H1 (cell line): ENCODE measurements around the gene HK2. TPM values are rescaled to one million over a fixed set of nuclear protein-coding genes. Genes with fewer than 3 reads are reported as not detected.

ENCODE experiments used
- CTCF ChIA-PET: fragments of 300-600 bp; sonication (Branson Sonifier 250); formaldehyde crosslinking; loops from one replicate; lab custom pipeline; 2021; ENCODE audit not compliant: partially characterized antibody; lab: Charles Lee
- POLR2A ChIA-PET: fragments of 300-600 bp; sonication (Branson Sonifier 250); formaldehyde crosslinking; loops from one replicate; lab custom pipeline; 2021; ENCODE audit warnings: inconsistent platforms; ENCODE audit not compliant: partially characterized antibody; lab: Charles Lee
- DNase-seq, 2 experiments: peaks; one replicate each; pipeline versions ENCODE4 v3.0.0 to v3.0.0-alpha.2; 2010 to 2022; ENCODE audit warnings: low spot score in 2 of 2, low read depth in 1 of 2, mixed read lengths in 1 of 2
- FAIRE-seq: peaks from 2 replicates; lab custom pipeline; 2011; peaks lifted over from hg19 to GRCh38; lab: Jason Lieb, UNC
- H2AFZ ChIP-seq: 2 replicates; pipeline ENCODE4 v1.8.1; 2012; ENCODE audit warnings: low read length, inconsistent platforms
- H2AK5ac ChIP-seq: 2 replicates; pipeline ENCODE4 v1.6.1; 2013; ENCODE audit warnings: low read depth, low read length
- H2BK120ac ChIP-seq: replicated peaks from 2 replicates; pipeline ENCODE3; 2013; ENCODE audit warnings: low read depth, low read length, inconsistent platforms
- H2BK12ac ChIP-seq: 2 replicates; pipeline ENCODE4 v1.6.1; 2013; ENCODE audit warnings: low read depth, low read length
- H2BK15ac ChIP-seq: 2 replicates; pipeline ENCODE4 v1.6.1; 2013; ENCODE audit warnings: low read length
- H2BK20ac ChIP-seq: 2 replicates; pipeline ENCODE4 v1.6.1; 2013; ENCODE audit warnings: low read length
- H2BK5ac ChIP-seq: 2 replicates; pipeline ENCODE4 v1.6.1; 2013; ENCODE audit warnings: low read depth, low read length
- H3K14ac ChIP-seq: 2 replicates; pipeline ENCODE4 v1.6.1; 2013; ENCODE audit warnings: inconsistent platforms; ENCODE audit not compliant: insufficient read length
- H3K18ac ChIP-seq: 2 replicates; pipeline ENCODE4 v1.6.1; 2013; ENCODE audit warnings: low read length; ENCODE audit errors: extremely low read depth
- H3K23ac ChIP-seq: 2 replicates; pipeline ENCODE4 v1.6.1; 2013; ENCODE audit warnings: inconsistent platforms; ENCODE audit not compliant: insufficient read length
- H3K23me2 ChIP-seq: 2 replicates; pipeline ENCODE4 v1.6.1; 2013; ENCODE audit warnings: low read depth, low read length
- H3K27ac ChIP-seq: 2 replicates; pipeline ENCODE4 v1.6.1; 2011; ENCODE audit warnings: low read depth, low read length, inconsistent platforms
- H3K27me3 ChIP-seq, 4 experiments: replicated peaks in 1 of 4; 1 replicate in 1 of 4; 2 replicates in 3 of 4; pipeline versions ENCODE4 v1.6.1 to v1.8.1; 2011 to 2013; ENCODE audit warnings: low read length in 3 of 4, mild to moderate bottlenecking in 3 of 4, inconsistent platforms in 2 of 4, mixed read lengths in 2 of 4, moderate library complexity in 1 of 4; ENCODE audit not compliant: control insufficient read depth in 3 of 4, insufficient read depth in 3 of 4; ENCODE audit errors: extremely low read depth in 1 of 4
- H3K36me3 ChIP-seq, 4 experiments: 2 replicates each; pipeline versions ENCODE4 v1.6.1 to v1.8.1; 2011 to 2013; ENCODE audit warnings: mild to moderate bottlenecking in 4 of 4, low read length in 3 of 4, moderate library complexity in 2 of 4, control low read depth in 1 of 4, inconsistent platforms in 1 of 4; ENCODE audit not compliant: insufficient read depth in 4 of 4, control insufficient read depth in 2 of 4
- H3K4ac ChIP-seq: replicated peaks from 2 replicates; pipeline ENCODE3; 2013; ENCODE audit warnings: low read length, low read depth, mixed read lengths, inconsistent platforms; ENCODE audit not compliant: insufficient read length
- H3K4me1 ChIP-seq, 4 experiments: replicated peaks in 1 of 4; 1 replicate in 1 of 4; 2 replicates in 3 of 4; pipeline versions ENCODE4 v1.6.1 to v1.8.1; 2011 to 2013; ENCODE audit warnings: low read length in 3 of 4, inconsistent platforms in 2 of 4, mixed read lengths in 1 of 4; ENCODE audit not compliant: insufficient read depth in 4 of 4, control insufficient read depth in 3 of 4
- H3K4me2 ChIP-seq, 2 experiments: 2 replicates each; pipeline versions ENCODE4 v1.6.1 to v1.8.1; 2011 to 2013; ENCODE audit warnings: low read depth in 2 of 2, low read length in 2 of 2, control low read depth in 1 of 2, inconsistent platforms in 1 of 2, mild to moderate bottlenecking in 1 of 2; ENCODE audit not compliant: insufficient read depth in 1 of 2
- H3K4me3 ChIP-seq, 4 experiments: fragments of 200-600, 300-600 bp in 1 of 4; sonication (generic), shearing (Covaris generic), sonication (Bioruptor Twin) in 1 of 4; 2 replicates each; pipeline versions ENCODE4 v1.5.1 to v1.8.1; 2011 to 2016; ENCODE audit warnings: low read length in 4 of 4, low read depth in 3 of 4, control low read depth in 2 of 4, inconsistent platforms in 2 of 4, mild to moderate bottlenecking in 2 of 4, mixed read lengths in 1 of 4, moderate library complexity in 1 of 4; ENCODE audit not compliant: insufficient read depth in 2 of 4; ENCODE audit errors: extremely low read depth in 1 of 4
- H3K56ac ChIP-seq: replicated peaks from 2 replicates; pipeline ENCODE3; 2013; ENCODE audit warnings: low read depth, mild to moderate bottlenecking, mixed read lengths, low read length, inconsistent platforms; ENCODE audit not compliant: insufficient read length
- H3K79me1 ChIP-seq: 2 replicates; pipeline ENCODE4 v1.6.1; 2013; ENCODE audit warnings: low read depth, low read length, control low read depth
- H3K79me2 ChIP-seq, 2 experiments: 2 replicates each; pipeline versions ENCODE4 v1.6.1 to v1.8.1; 2012 to 2013; ENCODE audit warnings: low read length in 2 of 2, mild to moderate bottlenecking in 2 of 2, inconsistent platforms in 1 of 2; ENCODE audit not compliant: insufficient read depth in 2 of 2, control insufficient read depth in 1 of 2
- H3K9ac ChIP-seq, 4 experiments: replicated peaks in 1 of 4; 1 replicate in 1 of 4; 2 replicates in 3 of 4; pipeline versions ENCODE4 v1.6.1 to v1.8.1; 2011 to 2013; ENCODE audit warnings: low read depth in 3 of 4, low read length in 3 of 4, control low read depth in 2 of 4, mild to moderate bottlenecking in 2 of 4, moderate library complexity in 2 of 4, inconsistent platforms in 1 of 4; ENCODE audit errors: extremely low read depth in 1 of 4
- H3K9me3 ChIP-seq, 2 experiments: 2 replicates each; pipeline versions ENCODE4 v1.6.1 to v1.8.1; 2012 to 2013; ENCODE audit warnings: mild to moderate bottlenecking in 2 of 2, moderate library complexity in 2 of 2, control low read depth in 1 of 2, inconsistent platforms in 1 of 2, low read depth in 1 of 2, low read length in 1 of 2, mixed read lengths in 1 of 2; ENCODE audit not compliant: insufficient read depth in 2 of 2
- H4K20me1 ChIP-seq, 2 experiments: replicated peaks in 1 of 2; 2 replicates each; pipeline versions ENCODE3 to v1.8.1; 2011 to 2013; ENCODE audit warnings: inconsistent platforms in 2 of 2, low read length in 2 of 2, mild to moderate bottlenecking in 1 of 2; ENCODE audit not compliant: insufficient read depth in 2 of 2, control insufficient read depth in 1 of 2
- H4K5ac ChIP-seq: 2 replicates; pipeline ENCODE4 v1.6.1; 2013; ENCODE audit warnings: low read length, low read depth, mixed read lengths, inconsistent platforms; ENCODE audit not compliant: insufficient read length
- H4K8ac ChIP-seq: 2 replicates; pipeline ENCODE4 v1.8.0; 2013; ENCODE audit warnings: mild to moderate bottlenecking, moderate library complexity, low read length, inconsistent platforms; ENCODE audit not compliant: insufficient read depth; ENCODE audit errors: extremely low read depth
- H4K91ac ChIP-seq: replicated peaks from 2 replicates; pipeline ENCODE3; 2013; ENCODE audit warnings: low read length, mixed read lengths, inconsistent platforms; ENCODE audit not compliant: insufficient read length
- BCL11A ChIP-seq, 2 experiments: IDR thresholded peaks; one replicate each; pipeline ENCODE4 v1.6.1; 2011; ENCODE audit warnings: low read depth in 2 of 2, low read length in 2 of 2, mild to moderate bottlenecking in 2 of 2
- SP1 ChIP-seq: IDR thresholded peaks from 2 replicates; pipeline ENCODE4 v1.6.1; 2011; ENCODE audit warnings: low read depth, low read length
- WGBS, 2 experiments: shearing (Covaris generic) in 1 of 2; methylation state at CpG; one replicate each; pipeline versions ENCODE4 v1.1.6 to v1.1.7; 2013 to 2015; ENCODE audit warnings: low lambda C conversion rate in 2 of 2, mixed read lengths in 2 of 2, inconsistent platforms in 1 of 2, low coverage in 1 of 2, missing lambda C conversion rate in 1 of 2; ENCODE audit not compliant: insufficient replicate concordance in 2 of 2, insufficient coverage in 1 of 2, insufficient read length in 1 of 2; ENCODE audit errors: extremely low coverage in 1 of 2, missing lambda C conversion rate in 1 of 2; 5-methylcytosine and 5-hydroxymethylcytosine counted together
- polyA plus RNA-seq, 7 experiments: library from polyadenylated mRNA; depleted of rRNA in 3 of 7; stranded (reverse) in 5 of 7; unstranded in 2 of 7; fragments of >200 nt in 5 of 7; fragments of 200-250 nt in 2 of 7; gene quantifications; 1 replicate in 5 of 7; 2 replicates in 1 of 7; 4 replicates in 1 of 7; pipeline versions ENCODE4 v1.2.1 to v1.2.3, GENCODE V29; 2011 to 2013; ENCODE audit warnings: missing spikeins in 2 of 7, mixed read lengths in 2 of 7
- total RNA-seq: library from RNA; stranded (reverse); fragmentation: NEBNext Ultra II Directional; extraction: Animal tissue kit (Norgen Biotek cat#: 25700); gene quantifications from 2 replicates; pipeline ENCODE4 v1.2.1, GENCODE V29; 2021

Gene HK2
- total and polyA plus RNA-seq, 2 of the 8 experiments (the other 6 are each of a cell fraction or from before 2014, with no cell fraction given) = 22.1 to 61.9 TPM

DNA sequence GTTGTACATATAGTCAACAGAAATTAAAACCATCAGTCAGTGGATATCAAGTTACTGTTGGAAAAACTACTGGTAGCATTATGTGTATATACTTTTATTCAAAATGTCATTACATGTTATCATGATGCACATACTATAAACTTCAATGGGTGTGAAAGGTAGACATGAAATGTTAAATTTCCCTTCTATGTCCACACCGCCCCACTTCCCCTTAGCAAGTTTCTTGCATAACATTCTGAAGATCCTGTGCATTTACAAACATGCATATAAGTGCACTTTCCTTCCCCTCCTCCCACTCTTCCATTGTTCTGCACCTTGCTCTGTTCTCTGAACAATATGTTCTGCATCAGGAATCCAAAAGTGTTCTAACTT lies 16.6 kb upstream of the HK2 start:
- no peak overlapping the region for H2BK15ac ChIP-seq
- H2BK20ac ChIP-seq = no peak overlapping the region
- no peaks in the 10 kb centered on the region for H3K9me3 ChIP-seq
- H3K14ac ChIP-seq = no peak overlapping the region
- no peak overlapping the region for H3K4me3 ChIP-seq
- no peak overlapping the region for H3K9ac ChIP-seq
- H3K4me2 ChIP-seq = no peak overlapping the region
- no peak overlapping the region for H2AFZ ChIP-seq
- no peaks in the 10 kb centered on the region for H4K20me1 ChIP-seq
- no peak overlapping the region for H2BK5ac ChIP-seq
- no peak for DNase-seq
- H3K23me2 ChIP-seq = no peaks in the 10 kb centered on the region
- H3K23ac ChIP-seq = no peak overlapping the region
- no peak overlapping the region for H4K5ac ChIP-seq
- POLR2A ChIA-PET = no interaction called here
- H3K27ac ChIP-seq = no peak overlapping the region
- no peaks in the 10 kb centered on the region for H3K36me3 ChIP-seq
- H3K4ac ChIP-seq = no peak overlapping the region
- H3K56ac ChIP-seq = no peak overlapping the region
- no peaks in the 10 kb centered on the region for H3K79me2 ChIP-seq
- no peak overlapping the region for H4K8ac ChIP-seq
- CTCF ChIA-PET = interaction anchor here (0.6 kb wide), 1 partner anchor 252 kb away, joined by 3 read pairs; no protein-coding TSS in a partner anchor
- H4K91ac ChIP-seq = no peak overlapping the region
- H2BK120ac ChIP-seq = no peak overlapping the region
- no peak for FAIRE-seq
- H2BK12ac ChIP-seq = no peak overlapping the region
- no peaks in the 10 kb centered on the region; a peak in 1 of 7 replicates for H3K27me3 ChIP-seq
- no peak overlapping the region for H3K18ac ChIP-seq
- H3K4me1 ChIP-seq = no peaks in the 10 kb centered on the region; a peak in 1 of 7 replicates
- H2AK5ac ChIP-seq = no peak overlapping the region
- 89% methylated on average over 1 of the region's 1 CpG; no CpG with 5 or more reads in 1 of the 2 experiments for WGBS, 2 experiments
- H3K79me1 ChIP-seq = no peaks in the 10 kb centered on the region
- no peak for TF ChIP-seq SP1
- no peak for TF ChIP-seq BCL11A (IDR thresholded peaks at IDR 0.05; ENCODE audit: low read depth in 2 of 2, low read length in 2 of 2)
